GM18498 (cell line): Measurements from ENCODE around the gene USP20.

Experiments used
- ATAC-seq: cut with Tn5 transposase; IDR thresholded peaks from one replicate; pipeline ENCODE4 v1.9.1; 2021; ENCODE audit warnings: mild to moderate bottlenecking, moderate library complexity; ENCODE audit not compliant: unreplicated experiment

The USP20 gene

DNA sequence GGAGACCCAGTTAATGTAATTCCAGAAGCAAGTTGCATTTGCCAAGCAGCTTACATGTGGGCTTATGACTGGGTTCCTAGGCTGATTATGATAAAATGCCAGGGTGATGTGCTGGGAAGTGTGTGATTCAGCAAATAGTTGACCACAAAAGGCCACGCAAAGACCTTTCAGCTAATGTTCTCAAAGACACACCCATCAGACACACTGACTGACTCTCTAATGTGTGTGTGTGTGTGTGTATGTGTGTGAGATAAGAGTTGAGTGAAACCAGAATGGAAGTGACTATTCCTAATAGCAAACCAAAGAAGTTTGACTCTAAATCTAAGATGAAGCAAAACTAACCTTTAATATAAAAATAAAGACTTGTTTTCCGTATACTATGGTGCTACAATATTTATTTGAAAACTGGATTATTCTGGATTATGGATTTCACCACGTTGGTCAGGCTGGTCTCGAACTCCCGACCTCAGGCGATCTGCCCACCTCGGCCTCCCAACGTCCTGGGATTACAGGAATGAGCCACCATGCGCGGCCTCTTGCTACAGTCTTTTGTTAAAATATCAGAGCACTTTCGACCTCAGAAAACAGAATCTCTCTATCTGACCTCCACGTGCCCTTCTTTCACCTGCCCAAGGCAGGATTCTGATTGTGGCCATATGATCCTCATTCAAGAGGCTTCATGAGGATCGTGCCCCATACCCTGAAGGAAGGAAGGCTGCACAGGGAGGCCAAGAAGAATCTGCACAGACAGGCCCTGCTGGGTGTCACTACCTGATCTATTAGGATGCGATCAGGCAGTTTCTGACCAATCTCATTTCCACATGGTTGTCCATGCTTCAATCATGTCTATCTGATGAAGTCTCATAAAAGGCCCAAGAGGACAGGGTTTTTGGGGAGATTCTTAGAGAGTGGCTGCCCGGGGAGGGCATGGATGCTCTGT lies 75.6 kb downstream of the USP20 start:
- no peak for ATAC-seq

DNA sequence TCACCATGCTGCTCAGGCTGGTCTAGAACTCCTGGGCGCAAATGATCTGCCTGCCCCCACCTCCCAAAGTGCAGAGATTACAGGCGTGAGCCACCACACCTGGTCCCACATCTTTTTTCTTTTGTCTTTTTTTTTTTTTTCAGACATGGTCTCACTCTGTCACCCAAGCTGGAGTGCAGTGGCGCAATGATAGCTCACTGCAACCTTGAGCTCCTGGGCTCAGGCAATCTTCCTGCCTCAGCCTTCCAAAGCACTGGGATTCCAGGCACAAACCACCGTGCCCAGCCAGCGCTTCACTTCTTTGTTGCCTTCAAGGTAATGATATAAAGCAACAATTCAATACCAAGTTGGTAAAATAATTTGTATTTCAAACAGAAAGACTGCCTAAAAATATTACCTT lies 78.8 kb downstream of the USP20 start:
- no peak for ATAC-seq

- no peak for ATAC-seq
Measured at GRCh38 chr9:129916707-129917106, 81.4 kb downstream of the USP20 start.

- ATAC-seq: no peak
Measured at GRCh38 chr9:129918296-129918950, 83.2 kb downstream of the USP20 start.

- no peak for ATAC-seq
Measured at GRCh38 chr9:129919277-129919676, 84.0 kb downstream of the USP20 start.

GRCh38 chr9:129919841-129920240 lies 84.6 kb downstream of the USP20 start:
- no peak for ATAC-seq

DNA sequence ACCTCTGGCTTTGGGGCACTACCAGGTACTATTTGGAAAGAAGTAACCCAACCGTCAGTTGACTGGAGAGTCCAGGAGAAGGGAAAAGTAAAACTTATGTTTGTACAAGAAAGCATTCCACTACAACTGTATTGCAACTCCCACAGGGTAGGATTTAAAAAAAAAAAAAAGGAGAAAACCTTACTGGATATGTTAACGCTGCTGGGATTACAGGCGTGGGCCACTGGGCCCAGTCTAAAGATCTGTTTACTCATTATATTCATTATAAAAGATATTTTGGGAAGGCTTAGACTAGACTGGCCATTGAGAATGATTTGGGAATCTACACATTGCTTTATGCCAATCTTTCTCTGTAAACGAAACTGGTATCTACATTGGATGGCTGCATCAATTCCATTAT lies 86.6 kb downstream of the USP20 start:
- ATAC-seq: no peak

DNA sequence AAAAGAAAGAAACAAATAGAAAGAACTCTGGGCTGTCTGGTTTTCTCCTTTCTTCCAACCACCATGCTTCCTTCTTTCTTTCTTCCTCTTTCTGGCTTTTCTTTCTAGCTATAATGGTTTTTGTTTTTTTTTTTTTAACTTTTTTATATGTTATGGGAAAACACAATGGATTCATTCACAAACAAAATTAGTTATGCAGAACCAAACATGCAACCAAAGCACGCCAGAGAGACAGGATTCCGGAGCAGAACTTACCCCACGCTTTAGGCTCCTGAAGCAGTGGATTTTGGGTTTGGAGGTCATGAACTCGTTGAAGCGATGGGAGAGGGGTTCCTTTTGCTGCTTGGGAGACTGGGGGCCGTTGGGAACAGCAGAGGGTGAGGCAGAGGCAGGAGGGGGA lies 88.3 kb downstream of the USP20 start:
- no peak for ATAC-seq

GRCh38 chr9:129929496-129930125 lies 94.4 kb downstream of the USP20 start:
- ATAC-seq: no peak

- no peak for ATAC-seq
Measured at GRCh38 chr9:129930743-129931142, 95.5 kb downstream of the USP20 start.
